H1 (cell line): Measurements from ENCODE around the gene CAPN1. TPM values are rescaled to one million over a fixed set of nuclear protein-coding genes. Genes with fewer than 3 reads are reported as not detected.

ENCODE experiments used
- CBX5 ChIP-seq: fragments of 300-800, 300-1000 bp; sonication (generic); IDR thresholded peaks from 2 replicates; pipeline ENCODE4 v1.7.1; 2016; ENCODE audit warnings: antibody characterized with exemption, low read length, low read depth
- CHD1 ChIP-seq: IDR thresholded peaks from 2 replicates; pipeline ENCODE4 v1.6.1; 2012; ENCODE audit warnings: low read depth, low read length, improper control_type of control experiment
- GTF2F1 ChIP-seq: IDR thresholded peaks from 2 replicates; pipeline ENCODE4 v1.6.1; 2012; ENCODE audit warnings: low read depth, low read length, improper control_type of control experiment, borderline replicate concordance
- KDM1A ChIP-seq: fragments of 200-600, 300-600 bp; sonication (generic); IDR thresholded peaks from 2 replicates; pipeline ENCODE4 v1.7.1; 2016; ENCODE audit warnings: mild to moderate bottlenecking, low read length, borderline replicate concordance
- TBP ChIP-seq: IDR thresholded peaks from 2 replicates; pipeline ENCODE4 v1.6.1; 2011; ENCODE audit warnings: low read depth, low read length, improper control_type of control experiment
- TEAD4 ChIP-seq: IDR thresholded peaks from 2 replicates; pipeline ENCODE4 v1.6.1; 2012; ENCODE audit warnings: low read depth, low read length, inconsistent platforms, mixed read lengths
- polyA plus RNA-seq, 7 experiments: library from polyadenylated mRNA; depleted of rRNA in 3 of 7; stranded (reverse) in 5 of 7; unstranded in 2 of 7; fragments of >200 nt in 5 of 7; fragments of 200-250 nt in 2 of 7; gene quantifications; 1 replicate in 5 of 7; 2 replicates in 1 of 7; 4 replicates in 1 of 7; pipeline versions ENCODE4 v1.2.1 to v1.2.3, GENCODE V29; 2011 to 2013; ENCODE audit warnings: missing spikeins in 2 of 7, mixed read lengths in 2 of 7
- total RNA-seq: library from RNA; stranded (reverse); fragmentation: NEBNext Ultra II Directional; extraction: Animal tissue kit (Norgen Biotek cat#: 25700); gene quantifications from 2 replicates; pipeline ENCODE4 v1.2.1, GENCODE V29; 2021
- TF ChIP-seq, protein P1 (sequence below): fragments of 300-600 bp; sonication (generic); IDR thresholded peaks from 2 replicates; pipeline ENCODE4 v1.7.1; 2012; ENCODE audit warnings: low read length, moderate library complexity, mild to moderate bottlenecking, inconsistent platforms; ENCODE audit not compliant: insufficient replicate concordance

Gene CAPN1
- total and polyA plus RNA-seq, 2 of the 8 experiments (the other 6 are each of a cell fraction or from before 2014, with no cell fraction given), result 194 to 233 TPM

DNA sequence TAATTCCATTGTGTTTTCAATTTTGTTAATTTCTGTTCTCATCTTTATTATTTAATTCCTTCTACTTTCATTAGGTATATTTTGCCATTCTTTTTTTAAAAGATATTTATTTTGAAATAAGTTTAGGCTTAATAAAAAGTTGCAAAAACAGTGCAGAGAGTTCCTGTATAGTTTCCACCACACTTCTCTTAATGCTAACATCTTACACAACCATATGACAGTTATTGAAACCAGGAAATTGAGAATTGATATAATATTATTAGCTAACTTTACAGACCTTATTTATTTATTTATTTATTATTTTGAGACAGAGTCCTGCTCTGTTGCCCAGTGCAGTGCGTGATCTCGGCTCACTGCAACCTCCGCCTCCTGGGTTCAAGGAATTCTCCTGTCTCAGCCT is 25.5 kb upstream of the CAPN1 start (continued):
- no peak for TF ChIP-seq GTF2F1
- no peak for TF ChIP-seq KDM1A
- TF ChIP-seq TEAD4, result no peak
- no peak for TF ChIP-seq CBX5
- no peak for TF ChIP-seq TBP
- TF ChIP-seq, protein P1, sequence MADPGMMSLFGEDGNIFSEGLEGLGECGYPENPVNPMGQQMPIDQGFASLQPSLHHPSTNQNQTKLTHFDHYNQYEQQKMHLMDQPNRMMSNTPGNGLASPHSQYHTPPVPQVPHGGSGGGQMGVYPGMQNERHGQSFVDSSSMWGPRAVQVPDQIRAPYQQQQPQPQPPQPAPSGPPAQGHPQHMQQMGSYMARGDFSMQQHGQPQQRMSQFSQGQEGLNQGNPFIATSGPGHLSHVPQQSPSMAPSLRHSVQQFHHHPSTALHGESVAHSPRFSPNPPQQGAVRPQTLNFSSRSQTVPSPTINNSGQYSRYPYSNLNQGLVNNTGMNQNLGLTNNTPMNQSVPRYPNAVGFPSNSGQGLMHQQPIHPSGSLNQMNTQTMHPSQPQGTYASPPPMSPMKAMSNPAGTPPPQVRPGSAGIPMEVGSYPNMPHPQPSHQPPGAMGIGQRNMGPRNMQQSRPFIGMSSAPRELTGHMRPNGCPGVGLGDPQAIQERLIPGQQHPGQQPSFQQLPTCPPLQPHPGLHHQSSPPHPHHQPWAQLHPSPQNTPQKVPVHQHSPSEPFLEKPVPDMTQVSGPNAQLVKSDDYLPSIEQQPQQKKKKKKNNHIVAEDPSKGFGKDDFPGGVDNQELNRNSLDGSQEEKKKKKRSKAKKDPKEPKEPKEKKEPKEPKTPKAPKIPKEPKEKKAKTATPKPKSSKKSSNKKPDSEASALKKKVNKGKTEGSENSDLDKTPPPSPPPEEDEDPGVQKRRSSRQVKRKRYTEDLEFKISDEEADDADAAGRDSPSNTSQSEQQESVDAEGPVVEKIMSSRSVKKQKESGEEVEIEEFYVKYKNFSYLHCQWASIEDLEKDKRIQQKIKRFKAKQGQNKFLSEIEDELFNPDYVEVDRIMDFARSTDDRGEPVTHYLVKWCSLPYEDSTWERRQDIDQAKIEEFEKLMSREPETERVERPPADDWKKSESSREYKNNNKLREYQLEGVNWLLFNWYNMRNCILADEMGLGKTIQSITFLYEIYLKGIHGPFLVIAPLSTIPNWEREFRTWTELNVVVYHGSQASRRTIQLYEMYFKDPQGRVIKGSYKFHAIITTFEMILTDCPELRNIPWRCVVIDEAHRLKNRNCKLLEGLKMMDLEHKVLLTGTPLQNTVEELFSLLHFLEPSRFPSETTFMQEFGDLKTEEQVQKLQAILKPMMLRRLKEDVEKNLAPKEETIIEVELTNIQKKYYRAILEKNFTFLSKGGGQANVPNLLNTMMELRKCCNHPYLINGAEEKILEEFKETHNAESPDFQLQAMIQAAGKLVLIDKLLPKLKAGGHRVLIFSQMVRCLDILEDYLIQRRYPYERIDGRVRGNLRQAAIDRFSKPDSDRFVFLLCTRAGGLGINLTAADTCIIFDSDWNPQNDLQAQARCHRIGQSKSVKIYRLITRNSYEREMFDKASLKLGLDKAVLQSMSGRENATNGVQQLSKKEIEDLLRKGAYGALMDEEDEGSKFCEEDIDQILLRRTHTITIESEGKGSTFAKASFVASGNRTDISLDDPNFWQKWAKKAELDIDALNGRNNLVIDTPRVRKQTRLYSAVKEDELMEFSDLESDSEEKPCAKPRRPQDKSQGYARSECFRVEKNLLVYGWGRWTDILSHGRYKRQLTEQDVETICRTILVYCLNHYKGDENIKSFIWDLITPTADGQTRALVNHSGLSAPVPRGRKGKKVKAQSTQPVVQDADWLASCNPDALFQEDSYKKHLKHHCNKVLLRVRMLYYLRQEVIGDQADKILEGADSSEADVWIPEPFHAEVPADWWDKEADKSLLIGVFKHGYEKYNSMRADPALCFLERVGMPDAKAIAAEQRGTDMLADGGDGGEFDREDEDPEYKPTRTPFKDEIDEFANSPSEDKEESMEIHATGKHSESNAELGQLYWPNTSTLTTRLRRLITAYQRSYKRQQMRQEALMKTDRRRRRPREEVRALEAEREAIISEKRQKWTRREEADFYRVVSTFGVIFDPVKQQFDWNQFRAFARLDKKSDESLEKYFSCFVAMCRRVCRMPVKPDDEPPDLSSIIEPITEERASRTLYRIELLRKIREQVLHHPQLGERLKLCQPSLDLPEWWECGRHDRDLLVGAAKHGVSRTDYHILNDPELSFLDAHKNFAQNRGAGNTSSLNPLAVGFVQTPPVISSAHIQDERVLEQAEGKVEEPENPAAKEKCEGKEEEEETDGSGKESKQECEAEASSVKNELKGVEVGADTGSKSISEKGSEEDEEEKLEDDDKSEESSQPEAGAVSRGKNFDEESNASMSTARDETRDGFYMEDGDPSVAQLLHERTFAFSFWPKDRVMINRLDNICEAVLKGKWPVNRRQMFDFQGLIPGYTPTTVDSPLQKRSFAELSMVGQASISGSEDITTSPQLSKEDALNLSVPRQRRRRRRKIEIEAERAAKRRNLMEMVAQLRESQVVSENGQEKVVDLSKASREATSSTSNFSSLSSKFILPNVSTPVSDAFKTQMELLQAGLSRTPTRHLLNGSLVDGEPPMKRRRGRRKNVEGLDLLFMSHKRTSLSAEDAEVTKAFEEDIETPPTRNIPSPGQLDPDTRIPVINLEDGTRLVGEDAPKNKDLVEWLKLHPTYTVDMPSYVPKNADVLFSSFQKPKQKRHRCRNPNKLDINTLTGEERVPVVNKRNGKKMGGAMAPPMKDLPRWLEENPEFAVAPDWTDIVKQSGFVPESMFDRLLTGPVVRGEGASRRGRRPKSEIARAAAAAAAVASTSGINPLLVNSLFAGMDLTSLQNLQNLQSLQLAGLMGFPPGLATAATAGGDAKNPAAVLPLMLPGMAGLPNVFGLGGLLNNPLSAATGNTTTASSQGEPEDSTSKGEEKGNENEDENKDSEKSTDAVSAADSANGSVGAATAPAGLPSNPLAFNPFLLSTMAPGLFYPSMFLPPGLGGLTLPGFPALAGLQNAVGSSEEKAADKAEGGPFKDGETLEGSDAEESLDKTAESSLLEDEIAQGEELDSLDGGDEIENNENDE, result no peak
- TF ChIP-seq CHD1, result no peak
- TF ChIP-seq, all 59 proteins: peak for 0
